ENCODE results near the gene FSTL1.

Gene FSTL1

GRCh38 chr3:120420928-120421551, 29.8 kb downstream of the FSTL1 start:
- TF ChIP-seq CTCF (IDR thresholded peaks at IDR 0.05) = no peak
- H3K36me3 ChIP-seq = no peaks in the 10 kb centered on the region
- no peak overlapping the region for H3K4me3 ChIP-seq (ENCODE audit: low read depth in 1 of 2, low read length in 1 of 2)
- peaks cover under 1% of the 10 kb centered on the region for H3K27me3 ChIP-seq
- H3K4me1 ChIP-seq (ENCODE audit: control insufficient read depth in 1 of 2, insufficient read depth in 1 of 2, low read depth in 1 of 2, low read length in 1 of 2) = peaks cover 12 to 18% of the 10 kb centered on the region in 2 experiments
- H3K27ac ChIP-seq = no peak overlapping the region
- H3K9me3 ChIP-seq = no peaks in the 10 kb centered on the region

GRCh38 chr3:120420360-120420759, 30.4 kb downstream of the FSTL1 start:
- Histone ChIP-seq H3K27me3 (no peaks in the 10 kb centered on the region), H3K9me3 (no peaks in the 10 kb centered on the region), H3K4me3 (ENCODE audit: low read depth in 1 of 2, low read length in 1 of 2) (no peak overlapping the region), H3K4me1 (ENCODE audit: control insufficient read depth in 1 of 2, insufficient read depth in 1 of 2, low read depth in 1 of 2, low read length in 1 of 2) (peaks cover 12 to 18% of the 10 kb centered on the region in 2 experiments), H3K36me3 (no peaks in the 10 kb centered on the region), H3K27ac (no peak overlapping the region)
- TF ChIP-seq CTCF (IDR thresholded peaks at IDR 0.05) = no peak

- no peak for TF ChIP-seq CTCF (IDR thresholded peaks at IDR 0.05)
- no peak overlapping the region for H3K4me3 ChIP-seq (ENCODE audit: low read depth in 1 of 2, low read length in 1 of 2)
- no peaks in the 10 kb centered on the region for H3K27me3 ChIP-seq
- H3K4me1 ChIP-seq (ENCODE audit: control insufficient read depth in 1 of 2, insufficient read depth in 1 of 2, low read depth in 1 of 2, low read length in 1 of 2) = peaks cover 12 to 18% of the 10 kb centered on the region in 2 experiments
- no peaks in the 10 kb centered on the region for H3K9me3 ChIP-seq
- no peaks in the 10 kb centered on the region for H3K36me3 ChIP-seq
- H3K27ac ChIP-seq = no peak overlapping the region
Observed at GRCh38 chr3:120419797-120420196, 31.0 kb downstream of the FSTL1 start.

GRCh38 chr3:120418866-120419490, 31.8 kb downstream of the FSTL1 start:
- Histone ChIP-seq H3K9me3 (no peaks in the 10 kb centered on the region), H3K4me3 (ENCODE audit: low read depth in 1 of 2, low read length in 1 of 2) (no peak overlapping the region), H3K27ac (no peak overlapping the region), H3K4me1 (ENCODE audit: control insufficient read depth in 1 of 2, insufficient read depth in 1 of 2, low read depth in 1 of 2, low read length in 1 of 2) (peaks cover 12 to 18% of the 10 kb centered on the region in 2 experiments), H3K36me3 (no peaks in the 10 kb centered on the region), H3K27me3 (no peaks in the 10 kb centered on the region)
- no peak for TF ChIP-seq CTCF (IDR thresholded peaks at IDR 0.05)

GRCh38 chr3:120418446-120418845, 32.3 kb downstream of the FSTL1 start:
- Histone ChIP-seq H3K27ac (no peak overlapping the region), H3K4me1 (ENCODE audit: control insufficient read depth in 1 of 2, insufficient read depth in 1 of 2, low read depth in 1 of 2, low read length in 1 of 2) (peaks cover 12 to 18% of the 10 kb centered on the region in 2 experiments), H3K36me3 (no peaks in the 10 kb centered on the region), H3K4me3 (ENCODE audit: low read depth in 1 of 2, low read length in 1 of 2) (no peak overlapping the region), H3K27me3 (no peaks in the 10 kb centered on the region), H3K9me3 (no peaks in the 10 kb centered on the region)
- TF ChIP-seq CTCF (IDR thresholded peaks at IDR 0.05) = no peak

All from neutrophil (primary cell).